Measurements from ENCODE around the gene SNX32. TPM values are rescaled to one million over a fixed set of nuclear protein-coding genes. Genes with fewer than 3 reads are reported as not detected.
A peak's percentile ranks its signal among the peaks of the same experiment; 100 is the strongest.

Gene SNX32
- total and polyA plus RNA-seq, 8 donors = 0.24 to 4.4 (median 2.7) TPM

- ATAC-seq = peak; percentile 42
- intact Hi-C loops (cut with DNase I) = no loop called here
- no peak for TF ChIP-seq CTCF (IDR thresholded peaks at IDR 0.05)
- Histone ChIP-seq H3K4me3 (no peak overlapping the region), H3K27ac (peak overlapping the region in 1 of 2 donors; percentile 33), H3K36me3 (no peaks in the 10 kb centered on the region), H3K9me3 (no peaks in the 10 kb centered on the region), H3K27me3 (no peaks in the 10 kb centered on the region), H3K4me1 (peaks cover 0 to 39% of the 10 kb centered on the region in 2 donors)
- peak in 3 of 4 donors; percentile 28 to 71 (median 47) for DNase-seq
Measured at GRCh38 chr11:65814131-65814985, 19.4 kb upstream of the SNX32 start.

- H3K4me3 ChIP-seq = no peak overlapping the region
- H3K36me3 ChIP-seq = no peaks in the 10 kb centered on the region
- intact Hi-C loops (cut with DNase I) = no loop called here
- no peak for ATAC-seq
- H3K27me3 ChIP-seq = no peaks in the 10 kb centered on the region
- TF ChIP-seq CTCF (IDR thresholded peaks at IDR 0.05) = no peak
- H3K9me3 ChIP-seq = no peaks in the 10 kb centered on the region
- no peak overlapping the region for H3K27ac ChIP-seq
- peaks cover 0 to 39% of the 10 kb centered on the region in 2 donors for H3K4me1 ChIP-seq
- peak in 1 of 4 donors; percentile 31 for DNase-seq
Measured at GRCh38 chr11:65814986-65815565, 18.7 kb upstream of the SNX32 start.

- TF ChIP-seq CTCF (IDR thresholded peaks at IDR 0.05) = no peak
- Histone ChIP-seq H3K4me1 (peaks cover 0 to 39% of the 10 kb centered on the region in 2 donors), H3K27ac (peak overlapping the region; percentile 85 to 91), H3K36me3 (no peaks in the 10 kb centered on the region), H3K9me3 (no peaks in the 10 kb centered on the region), H3K27me3 (no peaks in the 10 kb centered on the region), H3K4me3 (peak overlapping the region in 1 of 2 donors; percentile 60)
- DNase-seq (peak in 1 of 4 donors; percentile 21), ATAC-seq (no peak)
- intact Hi-C loops (cut with DNase I) = no loop called here
Measured at GRCh38 chr11:65816696-65817095, 17.1 kb upstream of the SNX32 start.

GRCh38 chr11:65817312-65817834 is 16.4 kb upstream of the SNX32 start:
- DNase-seq = peak in 2 of 4 donors; percentile 14 to 17

More at GRCh38 chr11:65817312-65817834, 16.4 kb upstream of the SNX32 start:
- no peaks in the 10 kb centered on the region for H3K36me3 ChIP-seq
- no peak for TF ChIP-seq CTCF (IDR thresholded peaks at IDR 0.05)
- intact Hi-C loops (cut with DNase I) = no loop called here
- H3K27me3 ChIP-seq = no peaks in the 10 kb centered on the region
- no peak for ATAC-seq
- H3K4me1 ChIP-seq = peaks cover 0 to 32% of the 10 kb centered on the region in 2 donors
- H3K27ac ChIP-seq = peak overlapping the region; percentile 85 to 91
- H3K9me3 ChIP-seq = no peaks in the 10 kb centered on the region
- peak overlapping the region; percentile 56 to 60 for H3K4me3 ChIP-seq

Measured in left lung (tissue), 10 donors.